Smooth muscle cell (in vitro differentiated cells): ENCODE measurements around the gene IRGQ. TPM values are rescaled to one million over a fixed set of nuclear protein-coding genes. Genes with fewer than 3 reads are reported as not detected.

ENCODE experiments used
- DNase-seq: peaks from one replicate; lab custom pipeline; 2025; ENCODE audit not compliant: unreplicated experiment; lab: John Stamatoyannopoulos, UW
- H2AFZ ChIP-seq: fragments of 200-600 bp; sonication (generic); 2 replicates; pipeline ENCODE4 v1.6.0; 2016; ENCODE audit warnings: antibody characterized with exemption, low read depth, mild to moderate bottlenecking
- H3F3A ChIP-seq: fragments of 200-600 bp; sonication (generic); 2 replicates; pipeline ENCODE4 v1.6.0; 2017; ENCODE audit warnings: antibody characterized with exemption, low read depth
- H3K27ac ChIP-seq: fragments of 200-600 bp; sonication (generic); 2 replicates; pipeline ENCODE4 v1.5.1; 2016; ENCODE audit warnings: low read depth, mild to moderate bottlenecking
- H3K27me3 ChIP-seq: fragments of 200-600 bp; sonication (generic); 2 replicates; pipeline ENCODE4 v1.6.1; 2016; ENCODE audit warnings: low read depth, mild to moderate bottlenecking
- H3K36me3 ChIP-seq: fragments of 200-600 bp; sonication (generic); 2 replicates; pipeline ENCODE4 v1.5.1; 2016; ENCODE audit warnings: low read depth
- H3K4me1 ChIP-seq: fragments of 200-600 bp; sonication (generic); 2 replicates; pipeline ENCODE4 v1.5.1; 2016; ENCODE audit warnings: low read depth
- H3K4me2 ChIP-seq: fragments of 200-600 bp; sonication (generic); 2 replicates; pipeline ENCODE4 v1.6.0; 2016; ENCODE audit warnings: mild to moderate bottlenecking
- H3K4me3 ChIP-seq: fragments of 200-600 bp; sonication (generic); 2 replicates; pipeline ENCODE4 v1.5.1; 2016; ENCODE audit warnings: mild to moderate bottlenecking
- H3K79me2 ChIP-seq: fragments of 200-600 bp; sonication (generic); 2 replicates; pipeline ENCODE4 v1.6.0; 2016; ENCODE audit warnings: low read depth, mild to moderate bottlenecking
- H3K9ac ChIP-seq: fragments of 200-600 bp; sonication (generic); 2 replicates; pipeline ENCODE4 v1.6.0; 2016; ENCODE audit warnings: low read depth
- H3K9me3 ChIP-seq: fragments of 200-600 bp; sonication (generic); replicated peaks from 2 replicates; pipeline ENCODE4 v1.5.1; 2016; ENCODE audit warnings: low read depth
- H4K20me1 ChIP-seq: fragments of 200-600 bp; sonication (generic); 2 replicates; pipeline ENCODE4 v1.6.0; 2016; ENCODE audit warnings: low read depth
- CTCF ChIP-seq: fragments of 200-600 bp; sonication (generic); IDR thresholded peaks from 2 replicates; pipeline ENCODE4 v1.5.1; 2017; ENCODE audit warnings: borderline replicate concordance, mild to moderate bottlenecking, antibody characterized with exemption; ENCODE audit not compliant: insufficient read depth, poor library complexity, severe bottlenecking
- WGBS: methylation state at CpG from one replicate; pipeline ENCODE4 v1.1.7; 2016; ENCODE audit warnings: low lambda C conversion rate; 5-methylcytosine and 5-hydroxymethylcytosine counted together
- polyA plus RNA-seq: library from polyadenylated mRNA; unstranded; fragments of >200 nt; fragmentation: Nextera tagmentation; extraction: Ambion mirVana; gene quantifications from 2 replicates; pipeline ENCODE4 v1.2.1, GENCODE V29; 2016
- total RNA-seq: library from RNA; depleted of rRNA; stranded (reverse); fragments of >200 nt; gene quantifications from 2 replicates; pipeline ENCODE4 v1.2.3, GENCODE V29; 2014

The IRGQ gene
- total and polyA plus RNA-seq, 2 experiments from 2014 or later, result 13.1 TPM

- no peaks in the 10 kb centered on the region for H3F3A ChIP-seq
- H3K4me2 ChIP-seq, result peak overlapping the region; percentile 91
- no peak for DNase-seq
- no peaks in the 10 kb centered on the region for H3K9me3 ChIP-seq
- H4K20me1 ChIP-seq, result peaks cover 40% of the 10 kb centered on the region
- peaks cover 13% of the 10 kb centered on the region for H3K4me1 ChIP-seq
- peak overlapping the region; percentile 100 for H3K27ac ChIP-seq
- peak overlapping the region; percentile 81 for H3K4me3 ChIP-seq
- H3K36me3 ChIP-seq, result no peaks in the 10 kb centered on the region
- H3K79me2 ChIP-seq, result peaks cover 57% of the 10 kb centered on the region
- no peaks in the 10 kb centered on the region for H3K27me3 ChIP-seq
- no peak for TF ChIP-seq CTCF
- H3K9ac ChIP-seq, result peak overlapping the region; percentile 96
- H2AFZ ChIP-seq, result no peak overlapping the region
- 5% methylated on average over 18 of the region's 18 CpGs for WGBS
Measured at GRCh38 chr19:43595605-43595998, 332 bp downstream of the IRGQ start.

GRCh38 chr19:43594710-43595604, 977 bp downstream of the IRGQ start:
- no peaks in the 10 kb centered on the region for H3K27me3 ChIP-seq
- peaks cover 13% of the 10 kb centered on the region for H3K4me1 ChIP-seq
- H3K9ac ChIP-seq, result peak overlapping the region; percentile 96
- H3K4me2 ChIP-seq, result peak overlapping the region; percentile 91
- no peak overlapping the region for H2AFZ ChIP-seq
- H4K20me1 ChIP-seq, result peaks cover 46% of the 10 kb centered on the region
- peak; percentile 73 for TF ChIP-seq CTCF
- H3K27ac ChIP-seq, result peak overlapping the region; percentile 100
- peak; percentile 52 for DNase-seq
- WGBS, result 6% methylated on average over 64 of the region's 64 CpGs
- no peaks in the 10 kb centered on the region for H3K36me3 ChIP-seq
- no peaks in the 10 kb centered on the region for H3K9me3 ChIP-seq
- peak overlapping the region; percentile 81 for H3K4me3 ChIP-seq
- no peaks in the 10 kb centered on the region for H3F3A ChIP-seq
- peaks cover 58% of the 10 kb centered on the region for H3K79me2 ChIP-seq

GRCh38 chr19:43594081-43594697, 1.7 kb downstream of the IRGQ start:
- Histone ChIP-seq H3K4me3 (peak overlapping the region; percentile 81), H3K9me3 (no peaks in the 10 kb centered on the region), H3K27ac (peak overlapping the region; percentile 100), H3K9ac (peak overlapping the region; percentile 96), H3K4me2 (peak overlapping the region; percentile 91), H3K27me3 (no peaks in the 10 kb centered on the region), H4K20me1 (peaks cover 50% of the 10 kb centered on the region), H3F3A (no peaks in the 10 kb centered on the region), H3K36me3 (no peaks in the 10 kb centered on the region), H3K4me1 (peaks cover 13% of the 10 kb centered on the region), H3K79me2 (peaks cover 58% of the 10 kb centered on the region), H2AFZ (no peak overlapping the region)
- TF ChIP-seq CTCF, result no peak
- 97% methylated on average over 10 of the region's 10 CpGs for WGBS
- DNase-seq, result no peak
